HG02840 (cell line): ENCODE results near the gene PRDM7.

Experiments
- ATAC-seq: cut with Tn5 transposase; IDR thresholded peaks from one replicate; pipeline ENCODE4 v1.9.1; 2021; ENCODE audit warnings: mild to moderate bottlenecking, moderate library complexity, moderate number of reproducible peaks; ENCODE audit not compliant: unreplicated experiment, low FRiP score

PRDM7 gene

GRCh38 chr16:90041896-90042473 lies 35.1 kb downstream of the PRDM7 start:
- no peak for ATAC-seq

- no peak for ATAC-seq
Observed at GRCh38 chr16:90040152-90041023, 36.7 kb downstream of the PRDM7 start.

- ATAC-seq = no peak
Observed at GRCh38 chr16:90037276-90037675, 39.9 kb downstream of the PRDM7 start.

GRCh38 chr16:90035902-90036301 lies 41.2 kb downstream of the PRDM7 start:
- no peak for ATAC-seq

- no peak for ATAC-seq
Observed at GRCh38 chr16:90034504-90034903, 42.6 kb downstream of the PRDM7 start.

GRCh38 chr16:90033387-90033786 lies 43.7 kb downstream of the PRDM7 start:
- no peak for ATAC-seq

- ATAC-seq = no peak
Observed at GRCh38 chr16:90032674-90033331, 44.3 kb downstream of the PRDM7 start.

- ATAC-seq = no peak
Observed at GRCh38 chr16:90031931-90032673, 45.0 kb downstream of the PRDM7 start.

- no peak for ATAC-seq
Observed at GRCh38 chr16:90031186-90031930, 45.8 kb downstream of the PRDM7 start.

GRCh38 chr16:90028985-90029384 lies 48.1 kb downstream of the PRDM7 start:
- no peak for ATAC-seq

GRCh38 chr16:90027611-90028010 lies 49.5 kb downstream of the PRDM7 start:
- no peak for ATAC-seq

- ATAC-seq = no peak
Observed at GRCh38 chr16:90026135-90026534, 51.0 kb downstream of the PRDM7 start.

GRCh38 chr16:90023078-90023447 lies 54.1 kb downstream of the PRDM7 start:
- ATAC-seq = no peak

GRCh38 chr16:90022209-90023077 lies 54.7 kb downstream of the PRDM7 start:
- ATAC-seq = no peak

GRCh38 chr16:90020838-90021382 lies 56.2 kb downstream of the PRDM7 start:
- no peak for ATAC-seq

- no peak for ATAC-seq
Observed at GRCh38 chr16:90020260-90020837, 56.8 kb downstream of the PRDM7 start.

- no peak for ATAC-seq
Observed at GRCh38 chr16:90019543-90020259, 57.4 kb downstream of the PRDM7 start.
